Stimulated activated CD4-positive, alpha-beta T cell treated with anti-CD3 and anti-CD28 coated beads, Interleukin-1b, Interleukin-23, amount 100 ng/mL, for 1 hour (primary cell): ENCODE data around the gene SSBP3.
A peak's percentile ranks its signal among the peaks of the same experiment; 100 is the strongest.
"Not testable (repeated sequence)": the region's sequence is repeated elsewhere in the genome, so short reads cannot be mapped to it uniquely, and the experiment has no call there.

Experiments
- DNase-seq, 2 donors: peaks; one replicate each; pipeline ENCODE4 v3.0.0-alpha.2; 2020; ENCODE audit warnings: low read depth in 2 of 2

Gene SSBP3

DNA sequence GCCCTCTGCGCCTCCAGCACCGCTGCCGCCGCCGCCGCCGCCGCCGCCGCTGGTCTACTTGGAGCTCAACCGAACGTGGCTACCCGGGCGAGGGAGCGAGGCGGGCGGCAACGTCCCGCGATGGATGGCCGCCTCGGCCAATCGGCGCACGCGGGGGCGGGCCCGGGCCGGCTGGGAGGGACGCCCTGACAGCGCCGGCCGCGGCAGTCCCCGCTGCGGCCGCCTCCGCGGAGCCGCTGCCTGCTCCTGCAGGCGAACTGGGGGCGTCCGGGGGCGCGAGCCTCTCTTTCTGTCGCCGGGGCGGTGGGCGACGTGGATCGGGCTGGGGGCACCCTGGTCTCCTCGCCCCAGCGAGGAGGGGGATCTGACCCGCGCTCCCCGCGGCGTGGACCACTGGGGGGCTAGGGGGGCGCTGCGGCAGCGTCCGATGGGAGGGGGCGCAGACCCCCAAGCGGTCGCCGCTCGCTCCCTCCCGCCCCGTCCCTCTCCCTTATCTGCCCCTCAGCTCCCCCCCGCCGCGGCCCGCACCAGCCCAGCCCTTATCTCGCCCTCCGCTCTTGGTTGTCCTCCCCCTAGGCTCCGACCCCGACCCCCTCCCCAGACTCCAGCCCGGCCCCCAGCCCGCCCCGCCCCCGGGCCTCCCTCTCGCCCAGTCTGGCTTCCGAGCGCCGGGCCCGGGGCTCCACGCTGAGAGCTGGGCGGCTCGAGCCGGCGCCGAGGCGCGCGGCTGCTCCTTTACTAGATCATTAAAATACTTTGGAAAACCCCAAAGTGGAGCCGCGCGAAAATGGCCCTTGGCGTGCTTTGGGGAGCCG, at the start of gene SSBP3:
TSS of gene SSBP3 (minus strand) at position 56 of the 815 bp plus-strand sequence.
- peak; percentile 78 to 81 for DNase-seq

DNA sequence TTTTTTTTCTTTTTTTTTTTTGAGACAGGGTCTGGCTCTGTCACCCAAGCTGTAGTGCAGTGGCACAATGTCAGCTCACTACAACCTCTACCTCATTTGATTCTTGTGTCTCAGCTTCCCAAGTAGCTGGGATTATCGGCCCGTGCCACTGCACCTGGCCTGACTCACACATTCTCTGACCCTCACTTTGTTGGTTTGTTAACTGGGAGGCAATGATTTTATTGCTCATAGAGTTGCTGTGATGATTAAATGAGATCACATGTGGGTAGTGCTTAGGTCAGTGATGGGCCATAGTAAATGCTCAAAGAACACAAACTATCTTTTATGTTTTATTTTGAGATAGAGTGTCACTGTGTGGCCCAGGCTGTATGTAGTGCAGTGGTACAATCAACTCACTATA, 47.3 kb upstream of the SSBP3 start:
- DNase-seq: no peak

DNA sequence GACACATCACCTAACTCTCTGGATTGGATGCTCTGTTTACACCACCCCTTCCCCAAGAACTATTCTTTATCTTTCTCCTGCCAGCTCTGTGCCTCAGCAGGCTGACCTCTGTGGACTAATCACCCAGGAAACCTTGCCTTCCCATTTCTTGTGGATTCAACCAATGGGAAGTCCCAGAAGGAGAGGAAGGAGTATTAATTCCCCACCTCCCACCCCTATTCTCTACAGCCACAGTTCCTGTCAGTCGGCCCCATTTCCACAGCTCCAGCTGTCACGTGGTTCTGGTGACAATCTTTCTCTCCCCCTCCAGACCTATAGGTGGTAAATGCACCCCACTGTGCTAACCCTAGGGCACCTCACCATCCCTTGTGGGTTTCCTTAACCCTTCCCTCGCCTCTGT, 46.8 kb upstream of the SSBP3 start:
- no peak for DNase-seq

DNA sequence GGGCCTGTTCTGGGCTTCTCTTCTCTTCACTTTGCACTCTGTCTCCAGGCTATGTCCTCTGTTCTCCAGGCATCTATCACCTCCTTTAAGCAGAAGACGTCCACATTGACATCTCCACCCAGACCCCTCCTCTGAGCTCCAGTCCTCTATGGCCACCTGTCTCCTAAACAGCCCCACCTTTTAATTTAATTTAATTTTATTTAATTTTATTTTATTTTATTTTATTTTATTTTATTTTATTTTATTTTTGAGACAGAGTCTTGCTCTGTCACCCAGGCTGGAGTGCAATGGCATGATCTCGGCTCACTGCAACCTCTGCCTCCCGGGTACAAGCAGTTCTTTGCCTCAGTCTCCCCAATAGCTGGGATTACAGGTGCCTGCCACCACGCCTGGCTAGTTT, 43.2 kb upstream of the SSBP3 start:
- not testable (repeated sequence) for DNase-seq

DNA sequence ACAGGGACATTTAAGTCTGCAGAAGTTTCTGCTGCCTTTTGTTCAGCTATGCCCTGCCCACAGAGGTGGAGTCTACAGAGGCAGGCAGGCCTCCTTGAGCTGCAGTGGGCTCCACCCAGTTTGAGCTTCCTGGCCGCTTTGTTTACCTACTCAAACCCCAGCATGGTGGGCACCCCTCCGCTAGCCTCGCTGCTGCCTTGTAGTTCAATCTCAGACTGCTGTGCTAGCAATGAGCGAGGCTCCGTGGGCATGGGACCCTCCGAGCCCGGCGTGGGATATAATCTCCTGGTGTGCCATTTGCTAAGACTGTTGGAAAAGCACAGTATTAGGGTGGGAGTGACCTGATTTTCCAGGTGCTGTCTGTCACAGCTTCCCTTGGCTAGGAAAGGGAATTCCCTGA, 42.6 kb upstream of the SSBP3 start:
- not testable (repeated sequence) for DNase-seq

DNA sequence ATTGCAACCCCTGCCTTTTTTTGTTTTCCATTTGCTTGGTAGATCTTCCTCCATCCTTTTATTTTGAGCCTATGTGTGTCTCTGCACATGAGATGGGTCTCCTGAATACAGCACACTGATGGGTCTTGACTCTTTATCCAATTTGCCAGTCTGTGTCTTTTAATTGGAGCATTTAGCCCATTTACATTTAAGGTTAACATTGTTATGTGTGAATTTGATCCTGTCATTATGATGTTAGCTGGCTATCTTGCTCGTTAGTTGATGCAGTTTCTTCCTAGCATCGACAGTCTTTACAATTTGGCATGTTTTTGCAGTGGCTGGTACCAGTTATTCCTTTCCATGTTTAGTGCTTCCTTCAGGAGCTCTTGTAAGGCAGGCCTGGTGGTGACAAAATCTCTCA, 40.9 kb upstream of the SSBP3 start:
- not testable (repeated sequence) for DNase-seq

DNA sequence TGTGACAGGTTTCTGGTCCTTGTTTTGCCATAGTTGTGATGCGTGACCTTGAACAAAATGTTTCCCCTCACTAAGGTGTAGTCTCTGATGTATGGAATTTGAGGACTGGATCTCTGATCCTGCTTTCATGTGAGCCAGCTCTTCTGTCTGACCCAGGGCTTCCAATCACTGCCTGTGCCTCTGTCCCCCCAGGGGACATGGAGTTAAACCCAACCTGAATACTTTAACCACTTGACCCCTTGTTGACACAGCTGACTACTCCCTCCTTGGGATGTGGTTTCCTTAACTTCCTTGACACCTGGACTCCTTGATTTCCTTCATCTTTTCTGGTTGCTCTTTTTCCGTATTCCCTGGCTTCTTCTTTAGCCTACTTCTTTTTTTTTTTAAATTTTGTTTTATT, 36.0 kb upstream of the SSBP3 start:
- no peak for DNase-seq

DNA sequence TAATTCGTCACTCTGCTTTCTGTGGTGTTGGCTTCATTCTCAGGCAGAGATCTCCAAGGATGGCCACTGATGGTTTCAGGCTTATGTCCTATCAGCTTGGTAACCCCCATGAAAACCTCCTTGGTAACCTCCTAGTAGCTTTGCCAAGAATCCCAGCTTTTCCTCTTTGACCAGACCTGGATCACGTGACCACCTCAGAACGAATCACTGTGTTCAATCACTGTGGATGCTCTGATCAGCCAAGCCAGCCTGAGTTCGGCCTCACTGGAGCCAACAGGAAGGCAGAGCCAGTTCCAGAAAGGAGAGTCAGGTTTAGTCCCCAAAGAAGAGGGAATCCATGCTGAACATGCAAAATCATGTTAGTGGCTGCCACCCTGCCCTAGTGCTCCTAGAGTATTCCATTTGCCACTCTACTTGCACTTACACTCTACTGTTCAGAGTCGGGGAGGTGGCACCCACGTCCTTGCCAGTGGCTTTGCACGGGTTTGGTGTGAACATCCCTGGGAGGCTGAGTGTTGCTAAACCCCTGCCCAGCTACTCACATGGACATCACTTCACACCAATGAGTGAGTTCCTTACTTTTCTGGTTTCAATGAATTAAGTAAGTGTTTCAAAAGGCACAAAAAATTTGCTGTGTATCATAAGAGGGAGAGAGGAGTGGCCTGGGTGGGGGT, 33.5 kb upstream of the SSBP3 start:
- no peak for DNase-seq

DNA sequence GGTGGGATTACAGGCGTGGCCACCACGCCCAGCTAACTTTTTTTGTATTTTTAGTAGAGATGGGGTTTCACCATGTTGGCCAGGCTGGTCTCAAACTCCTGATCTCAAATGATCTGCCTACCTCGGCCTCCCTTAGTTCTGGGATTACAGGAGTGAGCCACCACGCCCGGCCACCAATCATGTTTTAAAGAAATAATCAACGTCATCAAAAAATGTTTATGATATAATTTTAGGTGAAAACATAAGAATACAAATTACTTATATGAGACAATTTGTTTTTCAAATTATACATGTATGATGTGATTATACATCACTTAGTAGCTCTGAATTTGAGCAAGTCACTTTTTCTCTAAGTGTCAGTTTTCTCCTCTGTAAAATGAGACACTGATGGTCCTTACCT, 31.6 kb upstream of the SSBP3 start:
- no peak for DNase-seq

DNA sequence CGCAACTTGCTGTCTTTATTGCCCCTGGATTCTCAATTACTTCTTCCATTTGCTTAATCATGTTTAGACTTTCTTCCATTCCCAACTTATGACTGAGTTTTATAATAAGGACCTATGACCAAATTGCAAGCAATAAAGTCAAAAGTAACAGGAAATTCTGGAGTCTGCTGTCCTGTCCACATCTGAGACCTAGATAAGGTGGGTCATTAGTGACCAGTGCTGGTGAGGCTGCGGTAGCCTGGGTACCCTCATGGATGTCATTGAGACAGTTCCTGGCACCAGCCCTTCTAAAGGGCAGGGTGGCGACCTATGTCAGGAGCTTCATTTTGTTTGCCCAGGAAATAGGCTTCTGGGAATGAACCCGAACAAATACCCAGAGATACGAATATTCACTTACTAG, 30.6 kb upstream of the SSBP3 start:
- DNase-seq: no peak

DNA sequence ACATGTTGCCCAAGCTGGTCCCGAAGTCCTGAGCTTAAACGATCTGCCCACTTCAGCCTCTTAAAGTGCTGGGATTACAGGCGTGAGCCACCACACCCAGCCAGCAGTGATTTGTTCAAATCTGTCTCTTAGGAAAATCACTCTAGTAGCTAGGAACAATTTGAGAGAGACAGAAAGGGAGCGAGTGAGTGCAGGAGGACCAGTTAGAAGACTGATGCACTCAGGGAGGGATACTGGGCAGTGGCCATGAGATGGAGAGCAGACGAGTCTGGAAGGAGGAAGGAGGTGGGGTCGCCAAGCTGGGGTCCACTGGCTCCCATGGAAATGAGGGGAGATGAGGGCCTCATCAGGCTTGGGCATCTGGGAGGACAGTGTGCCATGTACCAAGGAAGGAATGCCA, 23.6 kb upstream of the SSBP3 start:
- DNase-seq: no peak

DNA sequence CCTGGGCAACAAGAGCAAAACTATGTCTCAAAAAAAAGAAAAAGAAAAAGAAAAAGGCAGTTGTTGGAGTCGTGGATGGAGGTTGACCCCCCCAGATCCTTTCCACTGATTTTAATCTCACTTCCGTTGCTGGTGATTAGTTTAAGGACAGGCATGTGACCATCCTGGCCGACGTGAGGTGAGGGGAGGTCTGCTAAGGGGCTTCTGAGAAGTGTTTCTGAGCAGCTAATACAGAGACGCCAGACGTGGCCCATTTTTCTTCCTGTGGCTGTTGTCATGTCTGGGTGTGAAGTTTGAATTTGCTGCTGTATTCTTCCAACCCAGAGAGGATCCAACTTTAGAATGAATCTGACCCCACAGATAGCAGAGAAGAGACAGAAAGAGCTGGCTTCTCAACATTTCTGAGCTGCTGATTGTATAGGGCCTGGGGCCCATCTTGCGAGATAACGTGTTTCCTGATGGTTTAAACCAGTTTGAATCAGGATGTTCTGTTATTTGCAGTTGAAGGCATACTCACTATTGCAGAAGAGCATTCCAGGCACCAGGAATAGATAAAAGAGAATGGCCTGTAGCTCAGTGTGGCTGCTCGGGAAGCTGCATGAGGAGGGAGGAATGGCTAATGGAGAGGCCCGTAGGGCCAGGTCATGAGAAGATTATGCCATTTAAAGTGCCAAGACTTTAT, 22.8 kb upstream of the SSBP3 start:
- no peak for DNase-seq

DNA sequence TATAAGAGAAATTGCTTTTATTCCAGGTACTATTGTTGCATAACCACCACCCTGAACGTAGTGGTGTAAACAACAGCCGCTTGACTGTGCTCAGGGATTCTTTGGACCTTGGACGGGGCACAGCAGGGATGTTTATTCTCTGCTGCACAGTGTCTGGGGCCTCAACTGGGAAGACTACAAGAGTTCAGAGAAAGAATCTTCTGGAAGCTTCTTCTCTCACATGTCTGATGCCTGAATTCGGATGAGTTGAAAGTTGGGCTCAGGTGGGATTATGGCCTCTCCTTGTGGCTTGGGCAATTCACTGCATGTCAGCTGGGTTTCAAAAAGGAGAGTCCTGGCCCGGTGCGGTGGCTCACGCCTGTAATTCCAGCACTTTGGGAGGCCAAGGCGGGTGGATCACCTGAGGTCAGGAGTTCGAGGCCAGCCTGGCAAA, 19.0 kb upstream of the SSBP3 start:
- DNase-seq: no peak

DNA sequence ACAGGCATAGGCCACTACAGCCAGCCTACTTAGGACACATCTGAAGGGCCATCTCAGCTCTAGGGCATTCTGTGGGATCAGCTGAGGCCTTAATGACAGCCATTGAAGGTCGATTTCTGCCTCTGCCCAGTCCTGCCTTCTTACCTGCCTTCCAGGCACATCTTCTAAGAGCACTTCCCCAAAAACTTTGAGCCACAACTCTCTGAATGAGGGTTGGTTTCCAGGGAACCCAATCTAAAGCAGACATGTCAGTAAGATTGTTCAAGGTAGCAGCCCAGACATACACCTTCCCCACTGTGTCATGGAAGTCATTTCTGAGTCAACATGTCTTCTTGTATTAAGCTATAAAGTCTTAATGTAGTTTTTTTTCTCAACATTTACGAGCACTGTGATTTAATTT, 18.2 kb upstream of the SSBP3 start:
- DNase-seq: no peak

DNA sequence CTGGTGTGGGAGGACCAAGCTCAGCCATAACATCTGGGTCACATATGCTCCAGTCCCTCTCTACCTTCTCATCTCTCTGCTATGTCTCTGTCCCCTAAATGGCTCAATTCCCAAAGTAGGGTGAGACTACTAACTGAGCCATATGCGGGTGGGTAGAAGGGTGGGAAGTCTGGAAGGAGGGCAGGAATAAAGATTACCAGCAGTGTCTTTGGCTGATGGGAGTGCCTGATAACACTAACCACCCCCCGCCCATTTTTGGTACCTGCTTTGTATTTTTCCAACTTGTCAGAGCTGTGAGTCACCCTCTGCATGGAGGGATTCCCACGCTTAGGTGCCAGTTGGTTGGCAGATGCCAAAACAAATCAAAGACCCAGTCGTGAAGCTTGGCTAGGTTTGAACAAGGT, 14.9 kb upstream of the SSBP3 start:
- DNase-seq: no peak

DNA sequence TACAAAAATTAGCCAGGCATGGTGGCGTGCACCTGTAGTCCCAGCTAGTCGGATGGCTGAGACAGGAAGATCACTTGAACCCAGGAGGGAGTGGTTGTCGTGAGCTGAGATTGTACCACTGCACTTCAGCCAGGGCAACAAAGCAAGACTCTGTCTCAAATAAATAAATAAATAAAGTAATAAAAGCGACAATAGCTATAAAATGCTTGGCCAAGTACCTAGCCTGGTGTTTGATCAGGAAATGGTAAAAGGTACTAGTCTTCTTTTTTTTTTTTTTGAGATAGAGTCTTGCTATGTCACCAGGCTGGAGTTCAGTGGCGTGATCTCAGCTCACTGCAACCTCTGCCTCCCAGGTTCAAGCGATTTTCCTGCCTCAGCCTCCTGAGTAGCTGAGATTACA, 12.4 kb upstream of the SSBP3 start:
- DNase-seq: not testable (repeated sequence)

DNA sequence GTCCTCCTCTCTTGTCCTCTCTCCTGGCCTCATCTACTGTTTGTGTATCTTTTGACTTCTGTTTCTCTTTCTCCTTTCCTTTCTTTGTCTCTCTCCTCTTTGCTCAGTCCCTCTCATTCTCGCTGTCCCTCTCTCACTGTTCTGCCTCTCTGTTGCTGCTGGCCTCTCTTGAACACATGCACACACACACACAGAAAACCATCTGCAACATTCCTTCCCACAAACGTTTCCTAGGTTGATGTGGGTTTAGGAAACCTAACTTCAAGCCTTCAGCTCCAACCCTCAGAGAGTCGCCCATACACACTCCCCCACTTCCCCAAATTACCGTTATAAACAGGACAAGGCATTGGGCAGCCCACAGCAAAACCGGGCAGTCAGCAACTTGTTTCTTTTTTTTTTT, 10.9 kb upstream of the SSBP3 start:
- no peak for DNase-seq

DNA sequence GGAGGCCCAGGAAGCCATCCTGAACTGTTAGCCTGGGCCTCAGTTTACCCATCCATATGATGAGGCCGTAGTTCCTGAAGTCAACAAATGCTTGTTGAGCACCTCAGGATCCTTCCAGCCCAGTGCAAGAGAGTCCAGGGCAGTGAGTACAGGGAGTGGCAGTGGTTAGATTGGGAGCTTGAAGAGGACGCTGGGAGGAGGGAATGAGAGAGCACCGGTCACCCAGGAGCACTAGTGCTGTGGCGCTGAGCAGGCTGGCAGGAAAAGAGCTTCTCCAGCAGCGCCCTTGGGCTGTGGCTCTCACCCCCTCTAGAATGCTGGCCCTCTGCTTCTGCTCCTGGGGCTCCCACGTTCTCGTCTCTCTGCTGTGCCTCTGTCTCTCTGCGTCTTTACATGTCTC, 10.2 kb upstream of the SSBP3 start:
- no peak for DNase-seq

DNA sequence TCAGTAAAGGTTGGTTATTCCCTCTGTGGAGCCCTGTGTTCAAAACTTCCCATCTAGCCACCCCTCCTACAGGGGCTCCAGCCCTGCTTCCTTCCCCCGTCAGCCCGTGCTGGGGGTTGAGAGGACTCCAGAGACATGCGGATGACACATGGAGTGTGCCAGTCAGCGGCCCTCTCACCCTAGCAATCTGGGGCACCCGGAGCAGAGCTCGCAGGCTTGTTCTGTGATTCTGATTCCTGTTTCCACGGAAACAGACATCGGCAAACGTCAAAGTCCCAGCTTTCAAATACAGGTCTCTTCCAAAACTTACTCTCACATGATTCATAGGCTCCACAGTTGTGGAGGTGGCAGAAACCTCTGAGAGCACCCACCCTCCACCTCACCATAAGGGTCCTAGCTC, 9.8 kb upstream of the SSBP3 start:
- no peak for DNase-seq

DNA sequence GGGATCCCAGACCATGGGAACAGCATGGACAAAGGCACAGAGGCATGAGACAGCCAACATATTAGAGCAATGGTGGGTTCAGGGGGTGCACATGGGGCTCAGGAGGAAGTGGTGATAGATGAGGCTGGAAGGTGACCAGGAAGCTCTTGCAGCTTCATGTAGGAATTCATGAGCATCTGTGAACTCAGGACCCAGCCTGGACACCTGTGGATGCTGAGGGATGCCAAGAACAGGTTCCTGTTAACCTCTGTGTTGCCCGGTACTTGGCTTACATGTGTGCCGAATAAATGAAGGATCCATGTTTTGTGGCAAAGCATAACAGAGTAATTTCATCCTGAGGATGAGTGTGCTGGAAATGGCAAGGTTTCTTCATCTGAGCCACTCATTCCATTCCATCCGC, 9.3 kb upstream of the SSBP3 start:
- no peak for DNase-seq

DNA sequence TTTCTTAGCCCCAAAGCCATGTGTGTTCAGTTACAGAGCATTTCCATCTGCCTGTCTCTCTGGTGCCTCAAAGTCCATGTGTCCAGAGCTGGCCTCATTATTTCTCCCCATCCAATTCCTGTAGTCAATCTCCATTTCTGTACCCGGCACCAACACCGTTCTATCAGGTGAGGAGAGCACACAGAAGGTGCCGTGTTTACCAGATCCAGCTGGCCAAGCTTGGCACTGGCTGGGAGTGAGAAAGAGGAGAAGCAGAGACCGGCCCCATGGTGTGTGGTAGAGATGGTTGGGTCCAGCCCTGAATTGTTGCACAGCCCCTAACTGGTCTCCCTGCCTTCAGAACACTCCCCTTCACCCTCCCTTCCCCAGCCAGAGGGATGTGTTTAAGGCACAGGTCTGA, 7.5 kb upstream of the SSBP3 start:
- DNase-seq: no peak

DNA sequence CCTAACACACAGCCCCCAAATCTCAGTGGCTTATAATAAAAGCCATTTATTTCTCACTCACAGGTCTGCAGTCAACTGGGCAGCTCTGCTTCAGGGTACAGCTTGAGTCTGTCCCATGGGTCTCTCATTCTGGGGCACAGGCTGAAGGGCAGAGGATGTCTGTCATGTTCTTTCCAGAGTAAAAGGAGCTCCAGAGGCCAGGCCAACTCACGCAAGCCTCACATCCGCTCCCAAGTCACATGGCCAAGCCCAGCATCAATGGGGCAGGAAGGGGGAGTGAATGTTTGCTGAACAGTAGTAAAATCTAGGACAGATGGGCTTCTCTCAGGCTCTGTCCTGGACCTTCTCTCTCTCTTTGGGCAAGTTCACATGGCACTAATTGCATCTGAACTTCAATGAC, 7.1 kb upstream of the SSBP3 start:
- DNase-seq: no peak

DNA sequence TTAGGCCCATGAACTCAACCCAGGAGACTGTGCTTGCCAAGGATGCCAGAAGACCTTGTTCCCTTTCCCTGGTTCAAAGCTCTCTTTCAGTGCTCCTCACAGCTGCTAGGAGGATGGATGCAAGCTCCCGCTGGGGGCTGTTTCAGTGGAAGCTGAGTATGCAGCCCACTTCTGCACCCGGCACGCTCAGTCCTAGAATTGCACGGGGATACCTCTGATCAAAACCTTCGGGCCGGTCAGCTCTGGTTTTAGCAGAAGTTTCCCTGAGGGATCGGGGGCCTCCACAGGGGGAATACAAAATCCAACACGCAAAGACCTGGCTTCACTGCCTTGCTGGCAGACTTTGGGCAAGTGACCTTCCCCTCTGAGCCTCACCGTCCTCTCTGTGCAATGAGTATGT, 4.2 kb upstream of the SSBP3 start:
- no peak for DNase-seq
